HFF-Myc (cell line): Measurements from ENCODE around the gene UBE2R2.
"Not testable (repeated sequence)": the region's sequence is repeated elsewhere in the genome, so short reads cannot be mapped to it uniquely, and the experiment has no call there.

Experiments
- DNase-seq: peaks from one replicate; pipeline ENCODE4 v3.0.0-alpha.2; 2011; ENCODE audit warnings: low read depth; ENCODE audit errors: extremely low read depth
- H3K4me3 ChIP-seq: replicated peaks from 2 replicates; pipeline ENCODE4 v1.5.1; 2011; ENCODE audit warnings: low read depth, mild to moderate bottlenecking, control low read depth, low read length
- CTCF ChIP-seq: IDR thresholded peaks from 2 replicates; pipeline ENCODE4 v1.5.1; 2012; ENCODE audit warnings: mild to moderate bottlenecking, low read depth, low read length, control low read depth; ENCODE audit errors: missing control alignments

Gene UBE2R2

GRCh38 chr9:33782395-33783152, 34.4 kb upstream of the UBE2R2 start:
- DNase-seq: no peak

GRCh38 chr9:33785914-33786313, 31.0 kb upstream of the UBE2R2 start:
- DNase-seq: no peak

More at GRCh38 chr9:33782395-33783152, 34.4 kb upstream of the UBE2R2 start:
- H3K4me3 ChIP-seq: no peak overlapping the region
- TF ChIP-seq CTCF: no peak

GRCh38 chr9:33786681-33787080, 30.3 kb upstream of the UBE2R2 start:
- no peak for TF ChIP-seq CTCF
- H3K4me3 ChIP-seq: no peak overlapping the region
- no peak for DNase-seq

More at GRCh38 chr9:33785914-33786313, 31.0 kb upstream of the UBE2R2 start:
- TF ChIP-seq CTCF: peak; percentile 15
- no peak overlapping the region for H3K4me3 ChIP-seq

GRCh38 chr9:33787839-33788238, 29.1 kb upstream of the UBE2R2 start:
- peak; percentile 2 for TF ChIP-seq CTCF
- DNase-seq: no peak
- H3K4me3 ChIP-seq: no peak overlapping the region

GRCh38 chr9:33789429-33789828, 27.5 kb upstream of the UBE2R2 start:
- not testable (repeated sequence) for DNase-seq

GRCh38 chr9:33791117-33791516, 25.8 kb upstream of the UBE2R2 start:
- no peak for DNase-seq
- H3K4me3 ChIP-seq: no peak overlapping the region
- TF ChIP-seq CTCF: no peak

More at GRCh38 chr9:33789429-33789828, 27.5 kb upstream of the UBE2R2 start:
- not testable (repeated sequence) for H3K4me3 ChIP-seq

GRCh38 chr9:33793496-33793895, 23.5 kb upstream of the UBE2R2 start:
- not testable (repeated sequence) for H3K4me3 ChIP-seq, DNase-seq

GRCh38 chr9:33794560-33794959, 22.4 kb upstream of the UBE2R2 start:
- TF ChIP-seq CTCF: no peak
- no peak overlapping the region for H3K4me3 ChIP-seq
- no peak for DNase-seq
